ENCODE data around the gene CA5A.
"Not testable (repeated sequence)": the region's sequence is repeated elsewhere in the genome, so short reads cannot be mapped to it uniquely, and the experiment has no call there.

CA5A gene

GRCh38 chr16:87936375-87937230 is at the start of gene CA5A:
Gene CA5A (minus strand): TSS chr16:87936529. CDS start chr16:87936450, 79 bp downstream.
- DNase-seq (ENCODE audit: low read depth, low spot score), result no peak

GRCh38 chr16:87985493-87985892 is 49.2 kb upstream of the CA5A start:
- DNase-seq (ENCODE audit: low read depth, low spot score), result not testable (repeated sequence)

GRCh38 chr16:87984632-87985267 is 48.4 kb upstream of the CA5A start:
- no peak for DNase-seq (ENCODE audit: low read depth, low spot score)

- DNase-seq (ENCODE audit: low read depth, low spot score), result not testable (repeated sequence)
Observed at GRCh38 chr16:87984180-87984579, 47.9 kb upstream of the CA5A start.

GRCh38 chr16:87983737-87984097 is 47.4 kb upstream of the CA5A start:
- DNase-seq (ENCODE audit: low read depth, low spot score), result not testable (repeated sequence)

GRCh38 chr16:87983072-87983736 is 46.9 kb upstream of the CA5A start:
- DNase-seq (ENCODE audit: low read depth, low spot score), result not testable (repeated sequence)

GRCh38 chr16:87982581-87983041 is 46.3 kb upstream of the CA5A start:
- DNase-seq (ENCODE audit: low read depth, low spot score), result no peak

GRCh38 chr16:87981376-87981775 is 45.0 kb upstream of the CA5A start:
- not testable (repeated sequence) for DNase-seq (ENCODE audit: low read depth, low spot score)

- not testable (repeated sequence) for DNase-seq (ENCODE audit: low read depth, low spot score)
Observed at GRCh38 chr16:87979911-87980630, 43.7 kb upstream of the CA5A start.

GRCh38 chr16:87979352-87979751 is 43.0 kb upstream of the CA5A start:
- DNase-seq (ENCODE audit: low read depth, low spot score), result no peak

GRCh38 chr16:87978127-87978526 is 41.8 kb upstream of the CA5A start:
- DNase-seq (ENCODE audit: low read depth, low spot score), result no peak

GRCh38 chr16:87976665-87977064 is 40.3 kb upstream of the CA5A start:
- no peak for DNase-seq (ENCODE audit: low read depth, low spot score)

GRCh38 chr16:87974178-87974577 is 37.8 kb upstream of the CA5A start:
- DNase-seq (ENCODE audit: low read depth, low spot score), result no peak

GRCh38 chr16:87973717-87974116 is 37.4 kb upstream of the CA5A start:
- no peak for DNase-seq (ENCODE audit: low read depth, low spot score)

GRCh38 chr16:87971933-87972332 is 35.6 kb upstream of the CA5A start:
- DNase-seq (ENCODE audit: low read depth, low spot score), result no peak

- no peak for DNase-seq (ENCODE audit: low read depth, low spot score)
Observed at GRCh38 chr16:87970186-87970585, 33.9 kb upstream of the CA5A start.

- no peak for DNase-seq (ENCODE audit: low read depth, low spot score)
Observed at GRCh38 chr16:87968541-87968940, 32.2 kb upstream of the CA5A start.

GRCh38 chr16:87966685-87967185 is 30.4 kb upstream of the CA5A start:
- no peak for DNase-seq (ENCODE audit: low read depth, low spot score)

- DNase-seq (ENCODE audit: low read depth, low spot score), result no peak
Observed at GRCh38 chr16:87966064-87966645, 29.8 kb upstream of the CA5A start.

GRCh38 chr16:87965417-87965816 is 29.1 kb upstream of the CA5A start:
- DNase-seq (ENCODE audit: low read depth, low spot score), result no peak

- DNase-seq (ENCODE audit: low read depth, low spot score), result no peak
Observed at GRCh38 chr16:87964049-87964659, 27.8 kb upstream of the CA5A start.

Measured in iPS DF 19.7 (cell line).